GM23248 (cell line): ENCODE data around the gene KIF26A. TPM values are rescaled to one million over a fixed set of nuclear protein-coding genes. Genes with fewer than 3 reads are reported as not detected.

ENCODE experiments used
- DNase-seq: peaks from one replicate; pipeline ENCODE4 v3.0.0-alpha.2; 2015
- H2AFZ ChIP-seq: fragments of 200-600 bp; sonication (generic); 2 replicates; pipeline ENCODE4 v1.6.1; 2016; ENCODE audit warnings: antibody characterized with exemption
- H3F3A ChIP-seq: fragments of 200-600 bp; sonication (generic); 2 replicates; pipeline ENCODE4 v1.6.1; 2016; ENCODE audit warnings: mild to moderate bottlenecking, antibody characterized with exemption, mixed run types; ENCODE audit not compliant: insufficient read depth
- H3K27ac ChIP-seq: fragments of 200-600 bp; sonication (generic); 2 replicates; pipeline ENCODE4 v1.5.1; 2016; ENCODE audit warnings: mild to moderate bottlenecking
- H3K27me3 ChIP-seq: fragments of 200-600 bp; sonication (generic); replicated peaks from 2 replicates; pipeline ENCODE4 v1.6.1; 2016; ENCODE audit warnings: mild to moderate bottlenecking; ENCODE audit not compliant: insufficient read depth
- H3K36me3 ChIP-seq: fragments of 200-600 bp; sonication (generic); 2 replicates; pipeline ENCODE4 v1.6.1; 2016; ENCODE audit warnings: low read depth, mild to moderate bottlenecking
- H3K4me1 ChIP-seq: fragments of 200-600 bp; sonication (generic); 2 replicates; pipeline ENCODE4 v1.6.1; 2016; ENCODE audit warnings: mild to moderate bottlenecking; ENCODE audit not compliant: insufficient read depth
- H3K4me2 ChIP-seq: fragments of 200-600 bp; sonication (generic); one replicate; pipeline ENCODE4 v1.6.1; 2016; ENCODE audit warnings: mild to moderate bottlenecking; ENCODE audit not compliant: unreplicated experiment
- H3K4me3 ChIP-seq: fragments of 200-600 bp; sonication (generic); 2 replicates; pipeline ENCODE4 v1.5.1; 2016; ENCODE audit warnings: mild to moderate bottlenecking
- H3K79me2 ChIP-seq: fragments of 200-600 bp; sonication (generic); 2 replicates; pipeline ENCODE4 v1.6.1; 2016; ENCODE audit warnings: mild to moderate bottlenecking; ENCODE audit not compliant: insufficient read depth
- H3K9ac ChIP-seq: fragments of 200-600 bp; sonication (generic); 2 replicates; pipeline ENCODE4 v1.6.1; 2016; ENCODE audit warnings: mild to moderate bottlenecking
- H3K9me2 ChIP-seq: fragments of 200-600 bp; sonication (generic); 2 replicates; pipeline ENCODE4 v1.6.1; 2016; ENCODE audit warnings: mixed run types, mild to moderate bottlenecking, moderate library complexity; ENCODE audit not compliant: insufficient read depth
- H3K9me3 ChIP-seq: fragments of 200-600 bp; sonication (generic); one replicate; pipeline ENCODE4 v1.6.1; 2017; ENCODE audit warnings: low read depth
- H4K20me1 ChIP-seq: fragments of 200-600 bp; sonication (generic); 2 replicates; pipeline ENCODE4 v1.6.0; 2016; ENCODE audit not compliant: insufficient read depth
- EZH2 ChIP-seq: fragments of 200-600 bp; sonication (generic); IDR thresholded peaks from 2 replicates; pipeline ENCODE4 v1.6.1; 2018; ENCODE audit warnings: antibody characterized with exemption, mild to moderate bottlenecking; ENCODE audit not compliant: insufficient read depth, poor library complexity, severe bottlenecking
- EZH2phosphoT487 ChIP-seq: fragments of 200-600 bp; sonication (generic); IDR thresholded peaks from 2 replicates; pipeline ENCODE4 v1.6.1; 2018; ENCODE audit warnings: antibody characterized with exemption, moderate library complexity, mild to moderate bottlenecking, low read depth; ENCODE audit not compliant: insufficient read depth
- WGBS, 2 experiments: methylation state at CpG; one replicate each; pipeline ENCODE4 v1.1.6; 2015 to 2017; ENCODE audit warnings: low lambda C conversion rate in 2 of 2, low coverage in 1 of 2; ENCODE audit errors: missing lambda C conversion rate in 2 of 2; 5-methylcytosine and 5-hydroxymethylcytosine counted together
- in situ Hi-C: fragments of 300-500 bp; cut with MboI; formaldehyde crosslinking; loops from 2 replicates; pipeline ENCODE4 v1.15.0; 2020
- polyA plus RNA-seq: library from polyadenylated mRNA; unstranded; fragments of >200 nt; fragmentation: Nextera tagmentation; extraction: Ambion mirVana; gene quantifications from 2 replicates; pipeline ENCODE4 v1.2.1, GENCODE V29; 2016
- total RNA-seq: library from RNA; depleted of rRNA; stranded (reverse); fragments of >200 nt; shearing (Covaris generic); gene quantifications from 2 replicates; pipeline ENCODE4 v1.2.3, GENCODE V29; 2014

KIF26A gene
- total and polyA plus RNA-seq, 2 experiments from 2014 or later, result not detected

GRCh38 chr14:104106471-104106991 is 31.9 kb upstream of the KIF26A start:
- Histone ChIP-seq H3K27ac (no peak overlapping the region), H3K27me3 (no peaks in the 10 kb centered on the region), H3K36me3 (no peaks in the 10 kb centered on the region), H3K9me2 (no peaks in the 10 kb centered on the region), H3F3A (no peaks in the 10 kb centered on the region), H3K79me2 (no peaks in the 10 kb centered on the region), H3K9me3 (no peaks in the 10 kb centered on the region), H3K9ac (no peak overlapping the region), H3K4me1 (no peaks in the 10 kb centered on the region), H2AFZ (no peak overlapping the region), H3K4me3 (no peak overlapping the region), H3K4me2 (no peak overlapping the region), H4K20me1 (no peaks in the 10 kb centered on the region)
- 59 to 74% methylated on average over 14 to 15 of the region's 20 CpGs for WGBS, 2 experiments
- no peak for DNase-seq
- in situ Hi-C loops, result no loop called here
- TF ChIP-seq EZH2phosphoT487, result no peak
- TF ChIP-seq EZH2, result no peak

DNA sequence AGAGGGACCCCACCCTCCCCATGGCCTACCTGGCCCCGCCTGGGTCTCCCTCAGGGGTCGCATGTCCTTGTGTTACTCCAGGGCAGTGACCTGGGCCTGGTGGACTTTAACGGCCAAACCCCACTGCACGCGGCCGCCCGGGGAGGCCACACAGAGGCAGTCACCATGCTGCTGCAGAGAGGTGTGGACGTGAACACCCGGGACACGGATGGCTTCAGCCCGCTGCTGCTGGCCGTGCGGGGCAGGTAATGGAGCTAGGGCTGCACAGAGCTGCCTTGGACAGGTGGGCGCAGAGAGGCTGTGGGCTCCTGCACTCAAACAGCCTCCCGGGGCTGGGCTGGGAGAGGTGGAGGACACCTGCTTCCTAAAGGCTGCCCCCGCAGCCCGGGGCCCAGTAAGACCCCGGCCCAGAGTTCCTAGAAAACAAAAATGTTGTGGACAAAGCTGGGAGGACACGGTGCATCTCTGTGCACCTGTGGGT is 31.2 kb upstream of the KIF26A start:
- no peaks in the 10 kb centered on the region for H3K4me1 ChIP-seq
- no peaks in the 10 kb centered on the region for H4K20me1 ChIP-seq
- no peak overlapping the region for H3K27ac ChIP-seq
- 72 to 75% methylated on average over 13 to 19 of the region's 19 CpGs for WGBS, 2 experiments
- TF ChIP-seq EZH2phosphoT487 (no peak), EZH2 (no peak)
- H3K79me2 ChIP-seq, result no peaks in the 10 kb centered on the region
- H3K36me3 ChIP-seq, result no peaks in the 10 kb centered on the region
- no peaks in the 10 kb centered on the region for H3K27me3 ChIP-seq
- H3K9ac ChIP-seq, result no peak overlapping the region
- H3K9me2 ChIP-seq, result no peaks in the 10 kb centered on the region
- no peak overlapping the region for H3K4me2 ChIP-seq
- in situ Hi-C loops, result no loop called here
- no peaks in the 10 kb centered on the region for H3F3A ChIP-seq
- no peak overlapping the region for H2AFZ ChIP-seq
- H3K4me3 ChIP-seq, result no peak overlapping the region
- no peaks in the 10 kb centered on the region for H3K9me3 ChIP-seq
- no peak for DNase-seq

DNA sequence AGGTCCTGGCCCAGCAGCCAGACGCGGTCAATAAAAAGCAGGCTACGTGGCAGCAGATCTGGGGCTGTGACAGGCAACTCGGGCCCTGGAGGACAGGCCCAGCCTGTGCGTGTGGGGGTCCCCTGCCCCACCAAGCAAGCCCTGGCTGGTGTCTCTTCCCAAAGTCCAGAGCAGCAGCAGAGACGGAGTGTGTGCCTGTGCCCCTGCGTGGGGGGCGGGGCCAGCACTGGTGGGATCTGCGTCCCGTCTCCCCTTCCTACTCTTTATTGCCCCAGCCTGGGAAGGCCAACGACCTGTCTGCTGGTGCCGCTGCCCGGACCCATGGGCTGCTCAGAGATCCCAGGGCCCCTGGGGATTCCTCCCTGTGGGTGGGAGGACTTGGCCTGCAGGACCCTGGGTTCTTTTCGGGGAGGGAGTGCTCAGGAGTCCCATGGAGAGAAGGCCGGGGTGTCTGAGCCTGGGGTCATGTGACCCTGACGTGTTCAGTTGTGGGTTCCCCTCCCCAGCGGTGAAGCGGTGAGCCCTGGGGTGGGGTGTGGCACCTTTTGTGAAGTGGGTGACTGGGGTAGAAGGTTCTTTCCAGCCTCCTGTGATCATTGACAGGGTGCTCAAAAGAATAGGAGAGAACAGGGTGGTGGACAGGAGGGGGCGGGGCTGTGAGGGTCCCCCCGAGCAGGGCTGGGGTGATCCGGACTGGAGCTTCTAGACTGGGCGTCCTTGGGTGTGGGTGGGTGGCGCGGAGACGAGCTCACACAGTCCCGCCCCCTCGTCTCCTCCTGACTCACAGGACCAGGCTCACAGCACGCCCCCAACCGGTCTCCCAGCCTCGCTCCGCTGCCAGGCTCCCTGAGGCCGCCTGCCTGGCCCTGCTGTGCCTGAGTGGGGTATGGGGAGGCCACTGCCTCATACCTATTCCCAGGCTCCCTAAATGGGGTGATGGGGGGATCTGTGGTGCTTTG is 30.5 kb upstream of the KIF26A start:
- Histone ChIP-seq H3K36me3 (no peaks in the 10 kb centered on the region), H3K9ac (no peak overlapping the region), H2AFZ (no peak overlapping the region), H3K4me3 (no peak overlapping the region), H3K4me2 (no peak overlapping the region), H3K27me3 (no peaks in the 10 kb centered on the region), H3F3A (no peaks in the 10 kb centered on the region), H4K20me1 (no peaks in the 10 kb centered on the region), H3K9me3 (no peaks in the 10 kb centered on the region), H3K9me2 (no peaks in the 10 kb centered on the region), H3K27ac (no peak overlapping the region), H3K79me2 (no peaks in the 10 kb centered on the region), H3K4me1 (no peaks in the 10 kb centered on the region)
- DNase-seq, result peak; percentile 20
- TF ChIP-seq EZH2phosphoT487, result no peak
- TF ChIP-seq EZH2, result no peak
- in situ Hi-C loops, result no loop called here
- WGBS, 2 experiments, result 55 to 65% methylated on average over 22 to 31 of the region's 32 CpGs

GRCh38 chr14:104108570-104109541 is 29.5 kb upstream of the KIF26A start:
- Histone ChIP-seq H3K9me2 (no peaks in the 10 kb centered on the region), H3K4me3 (no peak overlapping the region), H3K27ac (no peak overlapping the region), H3K9ac (no peak overlapping the region), H3K9me3 (no peaks in the 10 kb centered on the region), H3K79me2 (no peaks in the 10 kb centered on the region), H3F3A (no peaks in the 10 kb centered on the region), H2AFZ (no peak overlapping the region), H3K27me3 (no peaks in the 10 kb centered on the region), H3K36me3 (no peaks in the 10 kb centered on the region), H3K4me1 (no peaks in the 10 kb centered on the region), H4K20me1 (no peaks in the 10 kb centered on the region), H3K4me2 (no peak overlapping the region)
- TF ChIP-seq EZH2 (no peak), EZH2phosphoT487 (no peak)
- in situ Hi-C loops, result no loop called here
- DNase-seq, result no peak
- 41 to 45% methylated on average over 19 to 26 of the region's 26 CpGs for WGBS, 2 experiments
